K562 (cell line): ENCODE data around the gene STOML3. TPM values are rescaled to one million over a fixed set of nuclear protein-coding genes. Genes with fewer than 3 reads are reported as not detected.

ENCODE experiments used
- GTF2E2 ChIP-seq: fragments of 200-800 bp; sonication (Bioruptor generic); IDR thresholded peaks from 2 replicates; pipeline ENCODE4 v1.6.1; 2016; ENCODE audit warnings: missing genetic modification characterization, missing compliant biosample characterization
- polyA plus RNA-seq, 8 experiments: library from polyadenylated mRNA; depleted of rRNA in 4 of 8; stranded (reverse) in 5 of 8; unstranded in 3 of 8; fragments of >200 nt; fragmentation: Nextera tagmentation in 2 of 8; fragmentation: Illumina TruSeq in 1 of 8; extraction: Ambion mirVana in 2 of 8; extraction: Trizol in 1 of 8; gene quantifications; 2 replicates each; pipeline versions ENCODE4 v1.2.1 to v1.2.3, GENCODE V29; 2011 to 2014; ENCODE audit warnings: inconsistent platforms in 1 of 8, missing spikeins in 1 of 8
- total RNA-seq, 7 experiments: library from RNA; depleted of rRNA in 6 of 7; stranded (reverse); fragments of >200 nt in 6 of 7; fragmentation: Illumina TruSeq in 2 of 7; extraction: Trizol in 2 of 7; gene quantifications; 2 replicates each; pipeline versions ENCODE4 v1.2.1 to v1.2.3, GENCODE V29; 2011 to 2021; ENCODE audit warnings: low replicate concordance in 1 of 7
- TF ChIP-seq, protein P1 (sequence below), 2 experiments: fragments of 450-650 bp in 1 of 2; sonication (generic) in 1 of 2; formaldehyde crosslinking in 1 of 2; IDR thresholded peaks; 2 replicates each; pipeline versions ENCODE4 v1.7.1 to v1.9.0; 2016 to 2022; ENCODE audit warnings: inconsistent platforms in 1 of 2, mild to moderate bottlenecking in 1 of 2, missing genetic modification reagents in 1 of 2

STOML3 gene
- total and polyA plus RNA-seq, 9 of the 15 experiments (the other 6 are each of a cell fraction or from before 2014, with no cell fraction given) = 0.04 TPM; not detected in 8

DNA sequence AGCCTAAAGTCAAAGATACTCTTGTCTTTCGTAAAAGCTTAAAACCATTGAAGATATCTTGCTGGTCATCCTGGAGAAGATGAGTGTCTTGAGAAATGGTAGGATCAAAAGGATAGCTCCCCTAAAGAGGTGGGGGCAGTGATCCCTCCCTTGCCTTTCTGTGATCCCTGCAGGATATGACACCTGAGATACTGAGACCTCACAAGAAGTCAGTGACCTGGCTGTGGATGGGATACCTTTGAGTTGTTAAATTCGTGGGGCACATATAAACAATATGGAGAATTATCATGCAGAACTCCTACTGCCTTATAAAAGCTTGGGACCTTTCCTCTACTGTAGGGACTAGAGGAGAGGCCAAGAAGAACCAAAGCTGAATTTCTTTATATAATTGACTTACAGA is 21.4 kb downstream of the STOML3 start (continued):
- TF ChIP-seq, protein P1, sequence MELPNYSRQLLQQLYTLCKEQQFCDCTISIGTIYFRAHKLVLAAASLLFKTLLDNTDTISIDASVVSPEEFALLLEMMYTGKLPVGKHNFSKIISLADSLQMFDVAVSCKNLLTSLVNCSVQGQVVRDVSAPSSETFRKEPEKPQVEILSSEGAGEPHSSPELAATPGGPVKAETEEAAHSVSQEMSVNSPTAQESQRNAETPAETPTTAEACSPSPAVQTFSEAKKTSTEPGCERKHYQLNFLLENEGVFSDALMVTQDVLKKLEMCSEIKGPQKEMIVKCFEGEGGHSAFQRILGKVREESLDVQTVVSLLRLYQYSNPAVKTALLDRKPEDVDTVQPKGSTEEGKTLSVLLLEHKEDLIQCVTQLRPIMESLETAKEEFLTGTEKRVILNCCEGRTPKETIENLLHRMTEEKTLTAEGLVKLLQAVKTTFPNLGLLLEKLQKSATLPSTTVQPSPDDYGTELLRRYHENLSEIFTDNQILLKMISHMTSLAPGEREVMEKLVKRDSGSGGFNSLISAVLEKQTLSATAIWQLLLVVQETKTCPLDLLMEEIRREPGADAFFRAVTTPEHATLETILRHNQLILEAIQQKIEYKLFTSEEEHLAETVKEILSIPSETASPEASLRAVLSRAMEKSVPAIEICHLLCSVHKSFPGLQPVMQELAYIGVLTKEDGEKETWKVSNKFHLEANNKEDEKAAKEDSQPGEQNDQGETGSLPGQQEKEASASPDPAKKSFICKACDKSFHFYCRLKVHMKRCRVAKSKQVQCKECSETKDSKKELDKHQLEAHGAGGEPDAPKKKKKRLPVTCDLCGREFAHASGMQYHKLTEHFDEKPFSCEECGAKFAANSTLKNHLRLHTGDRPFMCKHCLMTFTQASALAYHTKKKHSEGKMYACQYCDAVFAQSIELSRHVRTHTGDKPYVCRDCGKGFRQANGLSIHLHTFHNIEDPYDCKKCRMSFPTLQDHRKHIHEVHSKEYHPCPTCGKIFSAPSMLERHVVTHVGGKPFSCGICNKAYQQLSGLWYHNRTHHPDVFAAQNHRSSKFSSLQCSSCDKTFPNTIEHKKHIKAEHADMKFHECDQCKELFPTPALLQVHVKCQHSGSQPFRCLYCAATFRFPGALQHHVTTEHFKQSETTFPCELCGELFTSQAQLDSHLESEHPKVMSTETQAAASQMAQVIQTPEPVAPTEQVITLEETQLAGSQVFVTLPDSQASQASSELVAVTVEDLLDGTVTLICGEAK (IDR thresholded peaks at IDR 0.05) = no peak
- TF ChIP-seq, protein P1 (CRISPR knock-in tag; IDR thresholded peaks at IDR 0.05) = no peak
- no peak for TF ChIP-seq GTF2E2
